Duodenal mucosa (tissue), 2 donors: ENCODE results near the gene NLRC5.

Experiments
- H3K27ac ChIP-seq: one replicate; pipeline ENCODE4 v1.7.0; 2013; ENCODE audit warnings: low read depth, low read length
- H3K27me3 ChIP-seq, 2 donors: one replicate each; pipeline ENCODE4 v1.7.0; 2013; ENCODE audit warnings: low read length in 2 of 2, control low read depth in 1 of 2; ENCODE audit not compliant: insufficient read depth in 2 of 2, control insufficient read depth in 1 of 2
- H3K36me3 ChIP-seq, 2 donors: one replicate each; pipeline ENCODE4 v1.7.0; 2013; ENCODE audit warnings: low read length in 2 of 2, control low read depth in 1 of 2; ENCODE audit not compliant: insufficient read depth in 2 of 2, control insufficient read depth in 1 of 2
- H3K4me1 ChIP-seq, 2 donors: one replicate each; pipeline ENCODE4 v1.7.0; 2013; ENCODE audit warnings: low read length in 2 of 2, control low read depth in 1 of 2; ENCODE audit not compliant: insufficient read depth in 2 of 2, control insufficient read depth in 1 of 2
- H3K4me3 ChIP-seq, 2 donors: one replicate each; pipeline ENCODE4 v1.7.0; 2013; ENCODE audit warnings: low read length in 2 of 2, low read depth in 1 of 2
- H3K9ac ChIP-seq, 2 donors: one replicate each; pipeline ENCODE4 v1.7.0; 2013; ENCODE audit warnings: low read length in 2 of 2, low read depth in 1 of 2
- H3K9me3 ChIP-seq, 2 donors: one replicate each; pipeline ENCODE4 v1.7.0; 2013; ENCODE audit warnings: low read length in 2 of 2, control low read depth in 1 of 2; ENCODE audit not compliant: control insufficient read depth in 1 of 2

NLRC5 gene

GRCh38 chr16:57022445-57022844, 33.1 kb downstream of the NLRC5 start:
- no peaks in the 10 kb centered on the region for H3K27me3 ChIP-seq
- no peak overlapping the region for H3K9ac ChIP-seq
- peaks cover 38 to 55% of the 10 kb centered on the region in 2 donors for H3K36me3 ChIP-seq
- no peak overlapping the region for H3K4me3 ChIP-seq
- H3K4me1 ChIP-seq, result peaks cover 0 to 10% of the 10 kb centered on the region in 2 donors
- H3K27ac ChIP-seq, result no peak overlapping the region
- no peaks in the 10 kb centered on the region for H3K9me3 ChIP-seq

GRCh38 chr16:57023541-57024249, 34.3 kb downstream of the NLRC5 start:
- H3K27ac ChIP-seq, result no peak overlapping the region
- H3K4me3 ChIP-seq, result no peak overlapping the region
- H3K9ac ChIP-seq, result no peak overlapping the region
- H3K27me3 ChIP-seq, result no peaks in the 10 kb centered on the region
- H3K36me3 ChIP-seq, result peaks cover 27 to 45% of the 10 kb centered on the region in 2 donors
- H3K4me1 ChIP-seq, result peaks cover 0 to 10% of the 10 kb centered on the region in 2 donors
- no peaks in the 10 kb centered on the region for H3K9me3 ChIP-seq

GRCh38 chr16:57024894-57025680, 35.7 kb downstream of the NLRC5 start:
- no peak overlapping the region for H3K4me3 ChIP-seq
- peaks cover 20 to 37% of the 10 kb centered on the region in 2 donors for H3K36me3 ChIP-seq
- no peak overlapping the region for H3K27ac ChIP-seq
- no peaks in the 10 kb centered on the region for H3K27me3 ChIP-seq
- H3K9me3 ChIP-seq, result no peaks in the 10 kb centered on the region
- H3K4me1 ChIP-seq, result peaks cover 0 to 10% of the 10 kb centered on the region in 2 donors
- H3K9ac ChIP-seq, result no peak overlapping the region

- peaks cover 0 to 10% of the 10 kb centered on the region in 2 donors for H3K4me1 ChIP-seq
- H3K4me3 ChIP-seq, result no peak overlapping the region
- no peaks in the 10 kb centered on the region for H3K9me3 ChIP-seq
- no peak overlapping the region for H3K9ac ChIP-seq
- no peaks in the 10 kb centered on the region for H3K27me3 ChIP-seq
- no peak overlapping the region for H3K27ac ChIP-seq
- peaks cover 20 to 29% of the 10 kb centered on the region in 2 donors for H3K36me3 ChIP-seq
Observed at GRCh38 chr16:57025941-57026777, 36.8 kb downstream of the NLRC5 start.

- H3K27ac ChIP-seq, result no peak overlapping the region
- no peaks in the 10 kb centered on the region for H3K9me3 ChIP-seq
- H3K9ac ChIP-seq, result no peak overlapping the region
- H3K36me3 ChIP-seq, result peaks cover 21 to 29% of the 10 kb centered on the region in 2 donors
- no peaks in the 10 kb centered on the region for H3K27me3 ChIP-seq
- H3K4me3 ChIP-seq, result no peak overlapping the region
- H3K4me1 ChIP-seq, result peaks cover 0 to 10% of the 10 kb centered on the region in 2 donors
Observed at GRCh38 chr16:57026778-57027062, 37.4 kb downstream of the NLRC5 start.

GRCh38 chr16:57027067-57027466, 37.7 kb downstream of the NLRC5 start:
- Histone ChIP-seq H3K27ac (no peak overlapping the region), H3K36me3 (peaks cover 19 to 28% of the 10 kb centered on the region in 2 donors), H3K9me3 (no peaks in the 10 kb centered on the region), H3K9ac (no peak overlapping the region), H3K4me1 (peaks cover 0 to 10% of the 10 kb centered on the region in 2 donors), H3K27me3 (no peaks in the 10 kb centered on the region), H3K4me3 (no peak overlapping the region)

- no peak overlapping the region for H3K27ac ChIP-seq
Observed at GRCh38 chr16:57028086-57028485, 38.7 kb downstream of the NLRC5 start.

GRCh38 chr16:57029161-57030160, 40.1 kb downstream of the NLRC5 start:
- Histone ChIP-seq H3K9me3 (no peaks in the 10 kb centered on the region), H3K4me1 (peaks cover 0 to 10% of the 10 kb centered on the region in 2 donors), H3K4me3 (no peak overlapping the region), H3K36me3 (peaks cover 14 to 27% of the 10 kb centered on the region in 2 donors), H3K27me3 (no peaks in the 10 kb centered on the region), H3K9ac (no peak overlapping the region), H3K27ac (no peak overlapping the region)

More at GRCh38 chr16:57028086-57028485, 38.7 kb downstream of the NLRC5 start:
- Histone ChIP-seq H3K9ac (no peak overlapping the region), H3K9me3 (no peaks in the 10 kb centered on the region), H3K4me1 (peaks cover 0 to 10% of the 10 kb centered on the region in 2 donors), H3K36me3 (peaks cover 16 to 23% of the 10 kb centered on the region in 2 donors), H3K27me3 (no peaks in the 10 kb centered on the region), H3K4me3 (no peak overlapping the region)

- no peak overlapping the region for H3K27ac ChIP-seq
- no peaks in the 10 kb centered on the region for H3K27me3 ChIP-seq
- H3K4me3 ChIP-seq, result no peak overlapping the region
- no peaks in the 10 kb centered on the region for H3K9me3 ChIP-seq
- H3K9ac ChIP-seq, result no peak overlapping the region
- peaks cover 22 to 37% of the 10 kb centered on the region in 2 donors for H3K36me3 ChIP-seq
- H3K4me1 ChIP-seq, result peaks cover 0 to 10% of the 10 kb centered on the region in 2 donors
Observed at GRCh38 chr16:57030346-57030902, 41.1 kb downstream of the NLRC5 start.
